Hepatocyte (in vitro differentiated cells): ENCODE measurements around the gene KCNMA1.

Experiments used
- CTCF ChIP-seq: fragments of 200-600 bp; sonication (generic); IDR thresholded peaks from 2 replicates; pipeline ENCODE4 v1.5.1; 2016; ENCODE audit warnings: antibody characterized with exemption, mild to moderate bottlenecking; ENCODE audit not compliant: poor library complexity
- EZH2phosphoT487 ChIP-seq: fragments of 200-600 bp; sonication (generic); IDR thresholded peaks from one replicate; pipeline ENCODE4 v1.6.1; 2018; ENCODE audit warnings: antibody characterized with exemption, mild to moderate bottlenecking, low read depth, moderate library complexity; ENCODE audit not compliant: unreplicated experiment, severe bottlenecking

- TF ChIP-seq CTCF: no peak
- TF ChIP-seq EZH2phosphoT487: no peak
Measured at GRCh38 chr10:76981251-76981650, 656.4 kb downstream of the KCNMA1 start.
